OCI-LY1 (cell line): ENCODE data around the gene RNF169.

ENCODE experiments used
- H2AFZ ChIP-seq: fragments of 200-600 bp; sonication (generic), shearing (Covaris generic); 2 replicates; pipeline ENCODE4 v1.6.0; 2014; ENCODE audit warnings: antibody characterized with exemption, mild to moderate bottlenecking, low read length
- H3F3A ChIP-seq: fragments of 200-600 bp; sonication (generic), shearing (Covaris generic); 2 replicates; pipeline ENCODE4 v1.6.0; 2014; ENCODE audit warnings: mild to moderate bottlenecking, antibody characterized with exemption, low read length, moderate library complexity; ENCODE audit not compliant: insufficient read depth
- H3K27ac ChIP-seq: fragments of 200-600 bp; sonication (generic); 2 replicates; pipeline ENCODE4 v1.5.1; 2014; ENCODE audit warnings: low read length, mixed run types, mild to moderate bottlenecking, low read depth; ENCODE audit not compliant: poor library complexity, severe bottlenecking
- H3K27me3 ChIP-seq: fragments of 200-600 bp; sonication (generic); 2 replicates; pipeline ENCODE4 v1.6.0; 2014; ENCODE audit warnings: antibody characterized with exemption, mild to moderate bottlenecking, low read length, moderate library complexity; ENCODE audit not compliant: insufficient read depth
- H3K36me3 ChIP-seq: fragments of 200-600 bp; sonication (generic); 2 replicates; pipeline ENCODE4 v1.6.1; 2014; ENCODE audit warnings: mild to moderate bottlenecking, antibody characterized with exemption, low read length, moderate library complexity, mixed read lengths; ENCODE audit not compliant: insufficient read depth
- H3K4me1 ChIP-seq: fragments of 200-600 bp; sonication (generic); 2 replicates; pipeline ENCODE4 v1.5.1; 2014; ENCODE audit warnings: mild to moderate bottlenecking, low read length, moderate library complexity; ENCODE audit not compliant: insufficient read depth, severe bottlenecking
- H3K4me2 ChIP-seq: fragments of 200-600 bp; sonication (generic), shearing (Covaris generic); 2 replicates; pipeline ENCODE4 v1.6.1; 2014; ENCODE audit warnings: low read length
- H3K4me3 ChIP-seq: fragments of 200-600 bp; sonication (generic); 2 replicates; pipeline ENCODE4 v1.5.1; 2014; ENCODE audit warnings: low read length, low read depth, mild to moderate bottlenecking, mixed read lengths; ENCODE audit not compliant: poor library complexity, severe bottlenecking
- H3K79me2 ChIP-seq: fragments of 200-600 bp; shearing (Covaris generic); 2 replicates; pipeline ENCODE4 v1.6.1; 2016; ENCODE audit warnings: mixed run types, low read length, mixed read lengths; ENCODE audit not compliant: insufficient read depth
- H3K9ac ChIP-seq: fragments of 200-600 bp; sonication (generic), shearing (Covaris generic); 2 replicates; pipeline ENCODE4 v1.6.1; 2014; ENCODE audit warnings: mild to moderate bottlenecking, low read length, mixed read lengths
- H3K9me2 ChIP-seq: fragments of 200-600 bp; sonication (generic), shearing (Covaris generic); 2 replicates; pipeline ENCODE4 v1.6.1; 2014; ENCODE audit warnings: low read depth, mild to moderate bottlenecking, low read length, mixed read lengths
- H3K9me3 ChIP-seq: fragments of 200-600 bp; shearing (Covaris generic); 2 replicates; pipeline ENCODE4 v1.6.1; 2014; ENCODE audit warnings: low read length, mixed read lengths
- H4K20me1 ChIP-seq: fragments of 200-600 bp; sonication (generic), shearing (Covaris generic); 2 replicates; pipeline ENCODE4 v1.6.0; 2016; ENCODE audit warnings: mild to moderate bottlenecking, low read length; ENCODE audit not compliant: insufficient read depth
- EZH2 ChIP-seq: fragments of 200-600 bp; sonication (generic), shearing (Covaris generic); IDR thresholded peaks from 2 replicates; pipeline ENCODE4 v1.8.0; 2017; ENCODE audit warnings: borderline replicate concordance, mixed run types, mild to moderate bottlenecking, antibody characterized with exemption, low read length, moderate library complexity, mixed read lengths
- TF ChIP-seq, protein P1 (sequence below): fragments of 200-600 bp; sonication (generic), shearing (Covaris generic); IDR thresholded peaks from 2 replicates; pipeline ENCODE4 v1.5.1; 2017; ENCODE audit warnings: mild to moderate bottlenecking, antibody characterized with exemption, low read length, moderate library complexity, mixed read lengths

The RNF169 gene

DNA sequence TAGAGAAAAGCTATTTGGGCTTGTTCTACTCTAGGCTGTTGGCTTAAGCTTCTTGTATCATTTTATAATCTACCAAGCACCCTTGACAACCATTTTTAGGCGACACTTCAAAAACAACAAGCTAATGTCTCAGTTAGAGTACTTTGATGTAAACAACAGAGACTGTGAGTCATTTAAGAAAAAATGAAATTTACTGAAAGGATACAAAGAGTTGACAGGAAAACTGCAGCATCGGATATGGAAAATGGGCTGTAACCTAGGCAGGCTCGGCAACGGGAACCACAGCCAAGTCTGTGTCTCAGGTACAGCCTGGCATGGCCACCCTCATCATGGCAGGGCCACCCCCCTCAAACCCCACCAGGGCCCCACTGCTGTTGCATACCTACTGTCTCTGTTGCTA, 4.4 kb upstream of the RNF169 start:
- Histone ChIP-seq H3K4me3 (no peak overlapping the region), H3K79me2 (no peaks in the 10 kb centered on the region; the same call in 1 of the 2 replicates)
- no peak for TF ChIP-seq EZH2
- TF ChIP-seq, protein P1, sequence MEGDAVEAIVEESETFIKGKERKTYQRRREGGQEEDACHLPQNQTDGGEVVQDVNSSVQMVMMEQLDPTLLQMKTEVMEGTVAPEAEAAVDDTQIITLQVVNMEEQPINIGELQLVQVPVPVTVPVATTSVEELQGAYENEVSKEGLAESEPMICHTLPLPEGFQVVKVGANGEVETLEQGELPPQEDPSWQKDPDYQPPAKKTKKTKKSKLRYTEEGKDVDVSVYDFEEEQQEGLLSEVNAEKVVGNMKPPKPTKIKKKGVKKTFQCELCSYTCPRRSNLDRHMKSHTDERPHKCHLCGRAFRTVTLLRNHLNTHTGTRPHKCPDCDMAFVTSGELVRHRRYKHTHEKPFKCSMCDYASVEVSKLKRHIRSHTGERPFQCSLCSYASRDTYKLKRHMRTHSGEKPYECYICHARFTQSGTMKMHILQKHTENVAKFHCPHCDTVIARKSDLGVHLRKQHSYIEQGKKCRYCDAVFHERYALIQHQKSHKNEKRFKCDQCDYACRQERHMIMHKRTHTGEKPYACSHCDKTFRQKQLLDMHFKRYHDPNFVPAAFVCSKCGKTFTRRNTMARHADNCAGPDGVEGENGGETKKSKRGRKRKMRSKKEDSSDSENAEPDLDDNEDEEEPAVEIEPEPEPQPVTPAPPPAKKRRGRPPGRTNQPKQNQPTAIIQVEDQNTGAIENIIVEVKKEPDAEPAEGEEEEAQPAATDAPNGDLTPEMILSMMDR: no peak

DNA sequence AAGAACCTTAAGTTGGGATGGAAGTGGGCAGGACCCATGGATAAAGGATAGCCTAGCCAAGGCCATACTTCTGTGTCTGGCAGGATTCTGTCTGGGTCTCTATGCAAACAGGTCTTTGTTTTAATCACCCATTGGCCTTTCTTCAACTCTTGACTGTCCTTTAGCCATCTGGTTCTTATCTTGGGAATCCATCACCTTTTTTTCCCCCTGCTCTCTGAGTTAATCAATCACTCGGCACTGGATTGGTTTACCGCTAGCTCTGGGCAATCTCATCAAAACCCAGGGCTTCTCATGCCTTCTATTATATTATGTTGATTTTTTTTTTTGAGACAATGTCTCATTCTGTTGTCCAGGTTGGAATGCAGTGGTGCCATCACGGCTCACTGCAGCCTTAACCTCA, 1.8 kb upstream of the RNF169 start:
- H2AFZ ChIP-seq: no peak overlapping the region
- TF ChIP-seq, protein P1: no peak
- no peak for TF ChIP-seq EZH2

More for the DNA sequence above, 4.4 kb upstream of the RNF169 start:
- no peaks in the 10 kb centered on the region for H4K20me1 ChIP-seq
- H3K9me2 ChIP-seq: no peaks in the 10 kb centered on the region
- H3K9ac ChIP-seq: no peak overlapping the region
- peaks cover 8% of the 10 kb centered on the region for H3K4me1 ChIP-seq
- H3K36me3 ChIP-seq: no peaks in the 10 kb centered on the region
- no peaks in the 10 kb centered on the region for H3K27me3 ChIP-seq
- H3K9me3 ChIP-seq: no peaks in the 10 kb centered on the region
- H2AFZ ChIP-seq: no peak overlapping the region
- no peak overlapping the region for H3K4me2 ChIP-seq
- no peak overlapping the region for H3K27ac ChIP-seq
- no peaks in the 10 kb centered on the region for H3F3A ChIP-seq

DNA sequence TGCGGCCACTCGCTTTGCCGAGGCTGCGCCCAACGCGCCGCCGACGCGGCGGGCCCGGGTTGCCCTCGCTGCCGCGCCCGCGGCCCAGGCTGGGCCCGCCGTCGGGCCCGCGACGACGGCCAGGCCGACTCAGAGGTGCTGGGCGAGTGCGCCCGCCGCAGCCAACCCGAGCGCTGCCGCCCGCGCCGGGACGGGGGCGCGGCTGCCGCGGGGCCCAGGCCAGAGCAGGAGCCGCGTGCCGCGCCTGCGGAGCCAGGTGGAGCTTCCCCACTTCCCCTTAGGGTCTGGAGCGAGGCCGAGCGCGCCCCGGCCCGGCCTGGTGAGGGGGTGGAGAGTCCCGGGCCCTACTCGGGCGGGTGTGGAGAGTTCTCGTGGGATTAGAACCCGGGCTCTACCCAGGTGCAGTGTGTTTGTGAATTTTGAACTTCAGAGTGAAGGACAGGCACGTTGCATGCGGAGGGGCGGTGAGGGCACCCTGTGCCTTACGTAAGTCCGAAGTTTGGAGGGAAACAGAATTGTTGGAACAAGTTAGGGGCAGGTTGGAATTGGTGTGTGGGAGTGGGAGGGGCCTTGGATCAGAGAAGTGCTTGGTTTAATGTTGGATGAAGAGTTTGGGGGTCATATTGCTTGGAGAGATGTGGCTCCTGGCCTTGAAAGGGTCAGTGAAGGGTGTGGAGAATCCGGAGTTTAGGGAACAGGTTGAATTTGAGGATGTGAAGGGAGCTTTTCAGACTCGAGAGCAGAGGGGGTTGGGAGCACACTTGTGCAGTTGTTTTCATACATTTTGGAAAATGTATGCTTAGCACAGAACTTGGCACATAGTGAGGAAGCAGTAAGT, 697 bp downstream of the RNF169 start:
- Histone ChIP-seq H2AFZ (no peak overlapping the region), H3K27me3 (no peaks in the 10 kb centered on the region), H3K4me1 (peaks cover 39% of the 10 kb centered on the region), H3K36me3 (peaks cover 4% of the 10 kb centered on the region; the same call in 1 of the 2 replicates), H3K9me3 (no peaks in the 10 kb centered on the region), H3K79me2 (peaks cover 44% of the 10 kb centered on the region), H3F3A (no peaks in the 10 kb centered on the region), H3K4me2 (peak overlapping the region; percentile 90), H4K20me1 (no peaks in the 10 kb centered on the region), H3K9ac (peak overlapping the region; percentile 80), H3K4me3 (peak overlapping the region; percentile 69), H3K9me2 (no peaks in the 10 kb centered on the region), H3K27ac (peak overlapping the region; percentile 60)
- TF ChIP-seq, protein P1: no peak
- no peak for TF ChIP-seq EZH2

More for the DNA sequence above, 1.8 kb upstream of the RNF169 start:
- no peak overlapping the region for H3K9ac ChIP-seq
- no peak overlapping the region for H3K27ac ChIP-seq
- H4K20me1 ChIP-seq: no peaks in the 10 kb centered on the region
- H3K36me3 ChIP-seq: no peaks in the 10 kb centered on the region
- no peak overlapping the region for H3K4me2 ChIP-seq
- peaks cover 26% of the 10 kb centered on the region for H3K79me2 ChIP-seq
- H3K4me3 ChIP-seq: no peak overlapping the region
- H3K27me3 ChIP-seq: no peaks in the 10 kb centered on the region
- no peaks in the 10 kb centered on the region for H3K9me2 ChIP-seq
- H3F3A ChIP-seq: no peaks in the 10 kb centered on the region
- H3K4me1 ChIP-seq: peaks cover 27% of the 10 kb centered on the region
- H3K9me3 ChIP-seq: no peaks in the 10 kb centered on the region
